H9 (cell line): ENCODE data around the gene MGMT. TPM values are rescaled to one million over a fixed set of nuclear protein-coding genes. Genes with fewer than 3 reads are reported as not detected.

Experiments used
- DNase-seq: peaks from one replicate; pipeline ENCODE4 v3.0.0-alpha.2; 2017
- H2AFZ ChIP-seq: one replicate; pipeline ENCODE4 v1.6.1; 2013; ENCODE audit warnings: mild to moderate bottlenecking, low read length, control low read depth, moderate library complexity
- H2AK5ac ChIP-seq: 2 replicates; pipeline ENCODE4 v1.6.1; 2013; ENCODE audit warnings: low read length, control low read depth, mixed read lengths; ENCODE audit not compliant: insufficient read length
- H2BK120ac ChIP-seq: one replicate; pipeline ENCODE4 v1.6.1; 2013; ENCODE audit warnings: low read depth, mild to moderate bottlenecking, low read length, control low read depth, inconsistent platforms; ENCODE audit not compliant: poor library complexity, severe bottlenecking
- H2BK12ac ChIP-seq: 2 replicates; pipeline ENCODE4 v1.6.1; 2013; ENCODE audit warnings: low read length, control low read depth, mixed read lengths, low read depth; ENCODE audit not compliant: insufficient read length
- H2BK15ac ChIP-seq: 2 replicates; pipeline ENCODE4 v1.6.1; 2013; ENCODE audit warnings: low read depth, low read length, control low read depth
- H2BK20ac ChIP-seq: one replicate; pipeline ENCODE4 v1.6.1; 2013; ENCODE audit warnings: low read depth, mild to moderate bottlenecking, low read length, control low read depth, inconsistent platforms; ENCODE audit not compliant: poor library complexity, severe bottlenecking
- H2BK5ac ChIP-seq: 2 replicates; pipeline ENCODE4 v1.6.1; 2013; ENCODE audit warnings: low read length, control low read depth, mixed read lengths; ENCODE audit not compliant: insufficient read length
- H3K14ac ChIP-seq: 2 replicates; pipeline ENCODE4 v1.6.1; 2013; ENCODE audit warnings: low read length, control low read depth; ENCODE audit not compliant: insufficient read depth
- H3K18ac ChIP-seq: 2 replicates; pipeline ENCODE4 v1.6.1; 2013; ENCODE audit warnings: low read depth, mild to moderate bottlenecking, mixed read lengths, low read length, control low read depth; ENCODE audit not compliant: insufficient read length
- H3K23ac ChIP-seq: 2 replicates; pipeline ENCODE4 v1.6.1; 2013; ENCODE audit warnings: low read length, control low read depth, mixed read lengths, low read depth; ENCODE audit not compliant: insufficient read length
- H3K23me2 ChIP-seq: 2 replicates; pipeline ENCODE4 v1.6.1; 2013; ENCODE audit warnings: low read depth, mild to moderate bottlenecking, mixed read lengths, low read length, control low read depth; ENCODE audit not compliant: insufficient read length, poor library complexity, severe bottlenecking
- H3K27ac ChIP-seq: 2 replicates; pipeline ENCODE4 v1.5.1; 2013; ENCODE audit warnings: low read length, control low read depth, mixed read lengths, low read depth; ENCODE audit not compliant: insufficient read length
- H3K27me3 ChIP-seq: 2 replicates; pipeline ENCODE4 v1.6.1; 2013; ENCODE audit warnings: low read length, control low read depth, inconsistent platforms; ENCODE audit not compliant: insufficient read depth
- H3K4ac ChIP-seq: 2 replicates; pipeline ENCODE4 v1.6.1; 2013; ENCODE audit warnings: low read depth, mild to moderate bottlenecking, control low read depth, inconsistent platforms, low read length, moderate library complexity
- H3K4me1 ChIP-seq: 2 replicates; pipeline ENCODE4 v1.6.1; 2013; ENCODE audit warnings: low read length, control low read depth, inconsistent platforms; ENCODE audit not compliant: insufficient read depth
- H3K4me2 ChIP-seq: 2 replicates; pipeline ENCODE4 v1.6.1; 2013; ENCODE audit warnings: low read length, control low read depth, mixed read lengths; ENCODE audit not compliant: insufficient read length, insufficient read depth
- H3K56ac ChIP-seq: 2 replicates; pipeline ENCODE4 v1.6.1; 2013; ENCODE audit warnings: low read depth, mild to moderate bottlenecking, mixed read lengths, low read length, control low read depth; ENCODE audit not compliant: insufficient read length
- H3K79me1 ChIP-seq: 2 replicates; pipeline ENCODE4 v1.6.1; 2013; ENCODE audit warnings: low read depth, mild to moderate bottlenecking, moderate library complexity, low read length, control low read depth, inconsistent platforms; ENCODE audit not compliant: insufficient read depth, poor library complexity, severe bottlenecking
- H3K79me2 ChIP-seq: 2 replicates; pipeline ENCODE4 v1.6.1; 2013; ENCODE audit warnings: low read length, control low read depth, inconsistent platforms; ENCODE audit not compliant: insufficient read depth
- H3K9ac ChIP-seq: 2 replicates; pipeline ENCODE4 v1.6.1; 2013; ENCODE audit warnings: low read length, control low read depth, mixed read lengths; ENCODE audit not compliant: insufficient read length; ENCODE audit errors: extremely low read depth
- H3K9me3 ChIP-seq: one replicate; pipeline ENCODE4 v1.6.1; 2013; ENCODE audit warnings: low read depth, low read length, inconsistent platforms; ENCODE audit not compliant: control insufficient read depth
- H3T11ph ChIP-seq: one replicate; pipeline ENCODE4 v1.6.1; 2013; ENCODE audit warnings: mild to moderate bottlenecking, low read length, control low read depth, inconsistent platforms
- H4K20me1 ChIP-seq: one replicate; pipeline ENCODE4 v1.6.1; 2013; ENCODE audit not compliant: control insufficient read depth, insufficient read length, insufficient read depth
- H4K5ac ChIP-seq: 2 replicates; pipeline ENCODE4 v1.6.1; 2013; ENCODE audit warnings: low read depth, mild to moderate bottlenecking, mixed read lengths, low read length, control low read depth; ENCODE audit not compliant: insufficient read length
- H4K8ac ChIP-seq: replicated peaks from 2 replicates; pipeline ENCODE4 v1.6.1; 2013; ENCODE audit warnings: low read length, control low read depth, mixed read lengths, low read depth; ENCODE audit not compliant: insufficient read length
- H4K91ac ChIP-seq: 2 replicates; pipeline ENCODE4 v1.6.1; 2013; ENCODE audit warnings: low read depth, mild to moderate bottlenecking, moderate library complexity, mixed read lengths, low read length, control low read depth; ENCODE audit not compliant: insufficient read length
- H3K27ac Mint-ChIP-seq, 3 experiments: 2 replicates in 2 of 3; 3 replicates in 1 of 3; pipeline ENCODE4 v1.8.0; 2020 to 2021; ENCODE audit warnings: mixed read lengths in 3 of 3, mild to moderate bottlenecking in 1 of 3, moderate library complexity in 1 of 3
- H3K27me3 Mint-ChIP-seq: 2 replicates; pipeline ENCODE4 v1.8.0; 2021; ENCODE audit warnings: low read depth, mild to moderate bottlenecking, moderate library complexity, mixed read lengths
- H3K36me3 Mint-ChIP-seq, 3 experiments: 2 replicates in 2 of 3; 3 replicates in 1 of 3; pipeline ENCODE4 v1.8.0; 2020 to 2021; ENCODE audit warnings: low read depth in 3 of 3, mixed read lengths in 3 of 3; ENCODE audit not compliant: insufficient read depth in 1 of 3
- H3K4me1 Mint-ChIP-seq, 2 experiments: 2 replicates each; pipeline ENCODE4 v1.8.0; 2020; ENCODE audit warnings: mixed read lengths in 2 of 2
- H3K4me3 Mint-ChIP-seq, 2 experiments: 2 replicates in 1 of 2; 3 replicates in 1 of 2; pipeline ENCODE4 v1.8.0; 2020 to 2021; ENCODE audit warnings: mild to moderate bottlenecking in 2 of 2, mixed read lengths in 2 of 2, moderate library complexity in 1 of 2
- H3K9me3 Mint-ChIP-seq, 2 experiments: 2 replicates in 1 of 2; 3 replicates in 1 of 2; pipeline ENCODE4 v1.8.0; 2020; ENCODE audit warnings: mild to moderate bottlenecking in 2 of 2, mixed read lengths in 2 of 2, moderate library complexity in 1 of 2
- whole genome bisulfite sequencing: extraction: QIAGEN DNeasy Blood & Tissue Kit; methylation state at CpG from one replicate; pipeline ENCODE4 v1.1.7; 2013; ENCODE audit warnings: missing lambda C conversion rate, low lambda C conversion rate, mixed read lengths; ENCODE audit not compliant: insufficient read length; ENCODE audit errors: extremely low coverage; 5-methylcytosine and 5-hydroxymethylcytosine counted together
- total RNA-seq: library from RNA; stranded (reverse); gene quantifications from 2 replicates; pipeline ENCODE4 v1.2.1, GENCODE V29; 2021
- TF ChIP-seq, protein P1 (sequence below): fragments of 200-600 bp; sonication (generic); conservative IDR thresholded peaks from 3 replicates; pipeline ENCODE4 v1.8.0; 2021; ENCODE audit warnings: antibody characterized with exemption, mild to moderate bottlenecking

The MGMT gene
- total RNA-seq, 1 experiment from 2014 or later, result 18.4 TPM

DNA sequence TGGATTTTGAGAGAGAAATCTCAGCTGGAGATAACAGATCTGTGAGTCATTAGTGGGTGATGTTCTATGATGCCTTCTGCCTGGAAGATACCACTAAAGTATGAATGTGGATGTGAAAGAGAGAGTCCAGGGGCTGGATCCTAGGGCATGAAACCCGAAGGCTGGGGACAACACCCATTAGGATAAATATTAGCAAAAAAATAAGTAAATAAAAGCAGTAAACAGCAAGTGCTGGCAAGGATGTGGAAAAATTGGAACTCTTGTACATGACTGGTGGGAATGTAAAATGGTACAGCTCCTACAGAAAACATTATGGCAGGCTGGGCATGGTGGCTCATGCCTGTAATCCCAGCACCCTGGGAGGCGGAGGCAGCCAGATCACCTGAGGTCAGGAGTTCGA is 16.6 kb upstream of the MGMT start:
- H2BK12ac ChIP-seq, result no peak overlapping the region
- no peak overlapping the region for H3K9ac ChIP-seq
- H3K56ac ChIP-seq, result no peak overlapping the region
- H3K18ac ChIP-seq, result no peak overlapping the region
- H3K4me1 ChIP-seq, result peaks cover 2% of the 10 kb centered on the region
- H3K4ac ChIP-seq, result no peak overlapping the region
- Mint-ChIP-seq H3K4me3 (no peak overlapping the region), H3K4me1 (peaks cover 10 to 11% of the 10 kb centered on the region in 2 experiments), H3K27me3 (0 out of 2 replicates have a peak, but pooled peaks cover 2% of the 10 kb centered on the region), H3K36me3 (no peaks in the 10 kb centered on the region), H3K27ac (no peak overlapping the region), H3K9me3 (no peaks in the 10 kb centered on the region; a peak in 1 of 5 replicates)
- H2AK5ac ChIP-seq, result no peak overlapping the region
- H2BK120ac ChIP-seq, result no peak overlapping the region
- no peak overlapping the region for H3T11ph ChIP-seq
- DNase-seq, result no peak
- no peaks in the 10 kb centered on the region for H4K20me1 ChIP-seq
- no peak overlapping the region for H2BK5ac ChIP-seq
- no peak overlapping the region for H2BK15ac ChIP-seq
- no peak overlapping the region for H4K5ac ChIP-seq
- H2BK20ac ChIP-seq, result no peak overlapping the region
- no peak overlapping the region for H2AFZ ChIP-seq
- H3K23me2 ChIP-seq, result no peaks in the 10 kb centered on the region
- no CpG with 5 or more reads among the region's 3 CpGs for WGBS
- no peaks in the 10 kb centered on the region for H3K27me3 ChIP-seq
- H4K8ac ChIP-seq, result no peak overlapping the region
- TF ChIP-seq, protein P1, sequence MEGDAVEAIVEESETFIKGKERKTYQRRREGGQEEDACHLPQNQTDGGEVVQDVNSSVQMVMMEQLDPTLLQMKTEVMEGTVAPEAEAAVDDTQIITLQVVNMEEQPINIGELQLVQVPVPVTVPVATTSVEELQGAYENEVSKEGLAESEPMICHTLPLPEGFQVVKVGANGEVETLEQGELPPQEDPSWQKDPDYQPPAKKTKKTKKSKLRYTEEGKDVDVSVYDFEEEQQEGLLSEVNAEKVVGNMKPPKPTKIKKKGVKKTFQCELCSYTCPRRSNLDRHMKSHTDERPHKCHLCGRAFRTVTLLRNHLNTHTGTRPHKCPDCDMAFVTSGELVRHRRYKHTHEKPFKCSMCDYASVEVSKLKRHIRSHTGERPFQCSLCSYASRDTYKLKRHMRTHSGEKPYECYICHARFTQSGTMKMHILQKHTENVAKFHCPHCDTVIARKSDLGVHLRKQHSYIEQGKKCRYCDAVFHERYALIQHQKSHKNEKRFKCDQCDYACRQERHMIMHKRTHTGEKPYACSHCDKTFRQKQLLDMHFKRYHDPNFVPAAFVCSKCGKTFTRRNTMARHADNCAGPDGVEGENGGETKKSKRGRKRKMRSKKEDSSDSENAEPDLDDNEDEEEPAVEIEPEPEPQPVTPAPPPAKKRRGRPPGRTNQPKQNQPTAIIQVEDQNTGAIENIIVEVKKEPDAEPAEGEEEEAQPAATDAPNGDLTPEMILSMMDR, result no peak
- H3K23ac ChIP-seq, result no peak overlapping the region
- H3K4me2 ChIP-seq, result no peak overlapping the region
- no peaks in the 10 kb centered on the region for H3K79me2 ChIP-seq
- no peaks in the 10 kb centered on the region for H3K79me1 ChIP-seq
- H3K27ac ChIP-seq, result no peak overlapping the region
- H3K14ac ChIP-seq, result no peak overlapping the region
- H3K9me3 ChIP-seq, result no peaks in the 10 kb centered on the region
- no peak overlapping the region for H4K91ac ChIP-seq
